ENCODE measurements around the gene NELL1.

Gene NELL1

DNA sequence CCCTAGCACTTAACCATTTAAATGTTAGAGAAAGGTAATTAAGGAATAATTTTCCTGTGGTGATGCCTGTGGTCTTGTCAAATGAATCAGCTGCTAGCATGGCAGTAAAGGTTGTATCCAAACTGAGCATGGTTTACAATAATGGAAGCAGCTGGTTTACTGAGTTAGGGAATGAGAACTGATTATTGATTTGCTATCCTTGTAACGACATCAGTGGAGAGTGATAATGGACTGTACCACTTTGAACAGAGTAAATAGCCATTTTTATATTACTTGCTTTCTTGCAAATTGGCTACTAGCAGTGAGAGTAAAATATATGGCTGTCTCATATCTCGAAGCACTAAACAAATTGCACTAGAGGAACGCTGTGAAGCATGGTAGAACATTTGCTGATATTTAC, 934.5 kb downstream of the NELL1 start:
- Histone ChIP-seq H2AFZ (ENCODE audit: low read depth, low read length) (no peak overlapping the region), H3K4ac (ENCODE audit: low read depth in 1 of 2, low read length in 2 of 2) (no peak overlapping the region), H2BK120ac (ENCODE audit: low read depth, low read length) (no peak overlapping the region)

DNA sequence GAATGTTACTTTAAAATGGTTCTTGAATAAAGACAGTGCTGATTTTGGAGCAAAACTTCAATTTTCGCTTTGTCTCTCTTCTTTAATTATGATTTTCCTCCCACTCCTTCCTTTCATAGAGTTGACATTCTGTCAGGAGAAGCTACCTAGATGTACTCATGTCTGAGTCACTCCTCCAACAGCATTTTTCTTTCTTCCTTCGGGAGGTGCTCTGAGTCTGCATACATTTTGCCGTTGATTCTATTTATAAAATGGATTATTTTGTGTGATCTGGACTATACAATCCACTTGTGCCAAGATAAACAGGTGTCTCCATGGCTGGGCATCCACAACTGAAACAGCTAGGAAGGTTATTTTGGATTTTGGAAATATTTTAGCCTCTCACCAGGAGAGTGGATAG, 935.2 kb downstream of the NELL1 start:
- Histone ChIP-seq H2BK12ac (ENCODE audit: low read length in 2 of 2) (no peak overlapping the region), H2AK5ac (ENCODE audit: low read length, severe bottlenecking) (no peak overlapping the region), H2AFZ (ENCODE audit: low read depth, low read length) (no peak overlapping the region), H3K27ac (ENCODE audit: low read length, poor library complexity, severe bottlenecking) (no peak overlapping the region), H3K9ac (ENCODE audit: low read length) (no peak overlapping the region), H3K36me3 (ENCODE audit: control insufficient read depth in 1 of 2, insufficient read depth in 2 of 2, low read depth in 1 of 2, low read length in 2 of 2) (no peaks in the 10 kb centered on the region), H3K79me1 (replicated peaks; ENCODE audit: low read length, poor library complexity, severe bottlenecking) (no peaks in the 10 kb centered on the region), H2BK5ac (ENCODE audit: low read depth, low read length, poor library complexity, severe bottlenecking) (no peak overlapping the region), H3K4ac (ENCODE audit: low read depth in 1 of 2, low read length in 2 of 2) (no peak overlapping the region), H3K27me3 (ENCODE audit: control insufficient read depth in 1 of 2, insufficient read depth in 1 of 2, low read length in 2 of 2) (no peaks in the 10 kb centered on the region), H2BK15ac (ENCODE audit: low read depth, poor library complexity, severe bottlenecking) (no peak overlapping the region), H4K8ac (ENCODE audit: low read length) (no peak overlapping the region), H4K91ac (ENCODE audit: low read length) (no peak overlapping the region), H2BK120ac (ENCODE audit: low read depth, low read length) (no peak overlapping the region), H3K4me1 (ENCODE audit: control insufficient read depth, insufficient read depth, low read depth, low read length) (no peaks in the 10 kb centered on the region), H3K4me2 (ENCODE audit: low read length, poor library complexity, severe bottlenecking) (no peak overlapping the region), H3K9me3 (ENCODE audit: control insufficient read depth, low read length) (no peaks in the 10 kb centered on the region), H3K18ac (ENCODE audit: low read depth in 1 of 2, low read length in 2 of 2) (no peak overlapping the region), H3K14ac (ENCODE audit: low read length in 2 of 2) (no peak overlapping the region), H3K23ac (ENCODE audit: low read length in 2 of 2) (no peak overlapping the region), H3K4me3 (ENCODE audit: insufficient read depth in 1 of 2, low read depth in 1 of 2, low read length in 2 of 2) (no peak overlapping the region)
- DNase-seq, result no peak
- 65% methylated on average over 2 of the region's 3 CpGs for WGBS

More for the DNA sequence above, 934.5 kb downstream of the NELL1 start:
- Histone ChIP-seq H3K4me3 (ENCODE audit: insufficient read depth in 1 of 2, low read depth in 1 of 2, low read length in 2 of 2) (no peak overlapping the region), H3K9me3 (ENCODE audit: control insufficient read depth, low read length) (no peaks in the 10 kb centered on the region), H2BK12ac (ENCODE audit: low read length in 2 of 2) (no peak overlapping the region), H4K8ac (ENCODE audit: low read length) (no peak overlapping the region), H4K91ac (ENCODE audit: low read length) (no peak overlapping the region), H2BK15ac (ENCODE audit: low read depth, poor library complexity, severe bottlenecking) (no peak overlapping the region), H3K9ac (ENCODE audit: low read length) (no peak overlapping the region), H3K23ac (ENCODE audit: low read length in 2 of 2) (no peak overlapping the region), H3K14ac (ENCODE audit: low read length in 2 of 2) (no peak overlapping the region), H3K36me3 (ENCODE audit: control insufficient read depth in 1 of 2, insufficient read depth in 2 of 2, low read depth in 1 of 2, low read length in 2 of 2) (no peaks in the 10 kb centered on the region), H3K79me1 (replicated peaks; ENCODE audit: low read length, poor library complexity, severe bottlenecking) (no peaks in the 10 kb centered on the region), H2BK5ac (ENCODE audit: low read depth, low read length, poor library complexity, severe bottlenecking) (no peak overlapping the region), H3K4me2 (ENCODE audit: low read length, poor library complexity, severe bottlenecking) (no peak overlapping the region), H2AK5ac (ENCODE audit: low read length, severe bottlenecking) (no peak overlapping the region), H3K4me1 (ENCODE audit: control insufficient read depth, insufficient read depth, low read depth, low read length) (no peaks in the 10 kb centered on the region), H3K18ac (ENCODE audit: low read depth in 1 of 2, low read length in 2 of 2) (no peak overlapping the region), H3K27me3 (ENCODE audit: control insufficient read depth in 1 of 2, insufficient read depth in 1 of 2, low read length in 2 of 2) (no peaks in the 10 kb centered on the region), H3K27ac (ENCODE audit: low read length, poor library complexity, severe bottlenecking) (no peak overlapping the region)
- DNase-seq, result no peak
- 81% methylated on average over 3 of the region's 3 CpGs for WGBS

DNA sequence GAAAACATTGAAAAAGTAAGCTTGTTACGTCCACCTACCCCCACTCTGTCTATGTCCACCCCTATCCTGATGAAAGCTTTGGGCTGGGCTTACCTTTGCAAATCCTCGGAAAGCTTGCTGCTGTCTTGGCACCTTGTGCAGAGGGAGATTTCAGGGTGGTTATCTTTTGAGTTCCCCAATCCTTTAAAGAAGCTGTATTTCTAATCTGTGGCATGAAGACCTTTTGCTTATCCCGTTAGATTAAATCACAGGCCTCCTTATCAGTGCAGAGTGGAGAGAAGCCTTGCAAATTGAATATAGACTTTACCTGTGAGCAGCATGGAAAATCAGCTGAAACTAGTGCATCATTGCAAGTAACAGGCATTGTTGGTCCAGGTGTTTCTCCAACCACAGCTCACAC, 942.9 kb downstream of the NELL1 start:
- Histone ChIP-seq H3K4ac (ENCODE audit: low read depth in 1 of 2, low read length in 2 of 2) (no peak overlapping the region), H3K27ac (ENCODE audit: low read length, poor library complexity, severe bottlenecking) (no peak overlapping the region), H4K91ac (ENCODE audit: low read length) (no peak overlapping the region), H2AFZ (ENCODE audit: low read depth, low read length) (no peak overlapping the region), H3K9me3 (ENCODE audit: control insufficient read depth, low read length) (no peaks in the 10 kb centered on the region), H3K14ac (ENCODE audit: low read length in 2 of 2) (no peak overlapping the region), H2BK5ac (ENCODE audit: low read depth, low read length, poor library complexity, severe bottlenecking) (no peak overlapping the region), H2BK12ac (ENCODE audit: low read length in 2 of 2) (no peak overlapping the region), H3K23ac (ENCODE audit: low read length in 2 of 2) (no peak overlapping the region), H2BK120ac (ENCODE audit: low read depth, low read length) (no peak overlapping the region), H3K36me3 (ENCODE audit: control insufficient read depth in 1 of 2, insufficient read depth in 2 of 2, low read depth in 1 of 2, low read length in 2 of 2) (no peaks in the 10 kb centered on the region), H3K18ac (ENCODE audit: low read depth in 1 of 2, low read length in 2 of 2) (no peak overlapping the region), H3K9ac (ENCODE audit: low read length) (no peak overlapping the region), H3K4me2 (ENCODE audit: low read length, poor library complexity, severe bottlenecking) (no peak overlapping the region), H2BK15ac (ENCODE audit: low read depth, poor library complexity, severe bottlenecking) (no peak overlapping the region), H3K79me1 (replicated peaks; ENCODE audit: low read length, poor library complexity, severe bottlenecking) (no peaks in the 10 kb centered on the region), H3K27me3 (ENCODE audit: control insufficient read depth in 1 of 2, insufficient read depth in 1 of 2, low read length in 2 of 2) (no peaks in the 10 kb centered on the region), H3K4me3 (ENCODE audit: insufficient read depth in 1 of 2, low read depth in 1 of 2, low read length in 2 of 2) (no peak overlapping the region), H2AK5ac (ENCODE audit: low read length, severe bottlenecking) (no peak overlapping the region), H3K4me1 (ENCODE audit: control insufficient read depth, insufficient read depth, low read depth, low read length) (no peaks in the 10 kb centered on the region), H4K8ac (ENCODE audit: low read length) (no peak overlapping the region)
- DNase-seq, result no peak
- WGBS, result 52% methylated on average over 3 of the region's 3 CpGs

DNA sequence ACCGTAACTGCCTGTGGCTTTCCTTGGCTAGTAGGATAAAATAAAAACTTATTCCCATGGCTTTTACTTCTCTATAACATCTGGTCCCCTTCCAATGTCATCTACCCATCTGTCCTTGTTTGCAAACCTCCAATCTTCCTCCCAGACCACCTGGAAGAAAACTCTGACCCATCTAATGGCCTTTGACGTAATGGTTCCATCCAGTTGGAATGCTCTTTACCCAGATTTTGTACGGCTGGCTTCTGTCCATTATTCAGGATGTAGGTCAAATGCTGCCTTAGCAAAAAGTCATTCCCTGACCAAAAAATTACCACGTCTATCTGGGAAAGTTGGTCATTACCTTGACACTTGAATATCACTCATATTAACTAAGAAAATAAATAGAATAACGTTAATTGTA, 945.6 kb downstream of the NELL1 start:
- WGBS, result 71% methylated on average over 3 of the region's 5 CpGs
- H2BK15ac ChIP-seq (ENCODE audit: low read depth, poor library complexity, severe bottlenecking), result no peak overlapping the region
- no peak overlapping the region for H2AFZ ChIP-seq (ENCODE audit: low read depth, low read length)
- H2AK5ac ChIP-seq (ENCODE audit: low read length, severe bottlenecking), result no peak overlapping the region
- H2BK12ac ChIP-seq (ENCODE audit: low read length in 2 of 2), result no peak overlapping the region
- H4K91ac ChIP-seq (ENCODE audit: low read length), result no peak overlapping the region
- no peaks in the 10 kb centered on the region for H3K36me3 ChIP-seq (ENCODE audit: control insufficient read depth in 1 of 2, insufficient read depth in 2 of 2, low read depth in 1 of 2, low read length in 2 of 2)
- H2BK120ac ChIP-seq (ENCODE audit: low read depth, low read length), result no peak overlapping the region
- no peak overlapping the region for H4K8ac ChIP-seq (ENCODE audit: low read length)
- H3K18ac ChIP-seq (ENCODE audit: low read depth in 1 of 2, low read length in 2 of 2), result no peak overlapping the region
- H2BK5ac ChIP-seq (ENCODE audit: low read depth, low read length, poor library complexity, severe bottlenecking), result no peak overlapping the region
- H3K14ac ChIP-seq (ENCODE audit: low read length in 2 of 2), result no peak overlapping the region
- no peak overlapping the region for H3K23ac ChIP-seq (ENCODE audit: low read length in 2 of 2)
- no peaks in the 10 kb centered on the region for H3K9me3 ChIP-seq (ENCODE audit: control insufficient read depth, low read length)
- no peak overlapping the region for H3K4ac ChIP-seq (ENCODE audit: low read depth in 1 of 2, low read length in 2 of 2)
- no peak for DNase-seq
- H3K4me3 ChIP-seq (ENCODE audit: insufficient read depth in 1 of 2, low read depth in 1 of 2, low read length in 2 of 2), result no peak overlapping the region
- H3K4me1 ChIP-seq (ENCODE audit: control insufficient read depth, insufficient read depth, low read depth, low read length), result no peaks in the 10 kb centered on the region
- no peak overlapping the region for H3K27ac ChIP-seq (ENCODE audit: low read length, poor library complexity, severe bottlenecking)
- no peaks in the 10 kb centered on the region for H3K27me3 ChIP-seq (ENCODE audit: control insufficient read depth in 1 of 2, insufficient read depth in 1 of 2, low read length in 2 of 2)
- H3K9ac ChIP-seq (ENCODE audit: low read length), result no peak overlapping the region
- no peaks in the 10 kb centered on the region for H3K79me1 ChIP-seq (replicated peaks; ENCODE audit: low read length, poor library complexity, severe bottlenecking)
- no peak overlapping the region for H3K4me2 ChIP-seq (ENCODE audit: low read length, poor library complexity, severe bottlenecking)

Data from mesenchymal stem cell (in vitro differentiated cells and primary cell).